GM12801 (cell line): ENCODE data around the gene IER3.

Experiments
- TF ChIP-seq, protein P1 (sequence below): IDR thresholded peaks from one replicate; pipeline ENCODE4 v1.5.1; 2011; ENCODE audit warnings: control low read depth; ENCODE audit not compliant: insufficient read length; ENCODE audit errors: extremely low read depth

IER3 gene

DNA sequence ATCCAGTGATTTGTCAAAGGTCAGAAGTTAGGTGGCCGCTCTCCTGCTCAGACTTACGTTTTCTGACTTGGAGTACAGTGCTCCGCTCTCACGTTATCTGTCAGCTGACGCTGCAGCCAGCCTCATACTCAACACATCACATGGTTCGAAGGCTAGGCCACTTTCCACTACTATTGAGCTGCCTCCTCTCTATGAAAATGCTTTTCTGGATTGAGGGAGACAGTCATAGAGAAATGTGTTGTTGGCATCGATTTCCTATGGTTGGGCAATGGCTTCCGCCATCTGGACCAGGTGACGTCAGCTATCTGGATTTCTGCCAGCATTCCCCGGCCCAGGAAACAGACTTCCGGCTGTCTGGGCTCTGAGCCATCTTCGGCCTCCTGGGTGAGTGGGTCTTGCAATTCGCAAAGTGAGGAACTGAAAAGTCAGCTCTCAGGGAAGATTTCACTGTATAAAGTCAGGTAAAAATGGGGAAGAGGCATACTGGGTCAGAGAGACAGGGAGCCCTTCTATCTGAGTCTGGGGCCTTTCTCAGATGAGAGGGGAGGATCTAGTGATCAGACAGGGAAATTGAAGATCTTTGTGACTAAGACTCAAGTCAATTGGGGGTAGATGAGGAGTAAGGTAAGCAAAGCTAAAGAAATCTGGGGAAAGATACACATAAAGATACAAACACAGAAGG is 37.5 kb upstream of the IER3 start:
- TF ChIP-seq, protein P1, sequence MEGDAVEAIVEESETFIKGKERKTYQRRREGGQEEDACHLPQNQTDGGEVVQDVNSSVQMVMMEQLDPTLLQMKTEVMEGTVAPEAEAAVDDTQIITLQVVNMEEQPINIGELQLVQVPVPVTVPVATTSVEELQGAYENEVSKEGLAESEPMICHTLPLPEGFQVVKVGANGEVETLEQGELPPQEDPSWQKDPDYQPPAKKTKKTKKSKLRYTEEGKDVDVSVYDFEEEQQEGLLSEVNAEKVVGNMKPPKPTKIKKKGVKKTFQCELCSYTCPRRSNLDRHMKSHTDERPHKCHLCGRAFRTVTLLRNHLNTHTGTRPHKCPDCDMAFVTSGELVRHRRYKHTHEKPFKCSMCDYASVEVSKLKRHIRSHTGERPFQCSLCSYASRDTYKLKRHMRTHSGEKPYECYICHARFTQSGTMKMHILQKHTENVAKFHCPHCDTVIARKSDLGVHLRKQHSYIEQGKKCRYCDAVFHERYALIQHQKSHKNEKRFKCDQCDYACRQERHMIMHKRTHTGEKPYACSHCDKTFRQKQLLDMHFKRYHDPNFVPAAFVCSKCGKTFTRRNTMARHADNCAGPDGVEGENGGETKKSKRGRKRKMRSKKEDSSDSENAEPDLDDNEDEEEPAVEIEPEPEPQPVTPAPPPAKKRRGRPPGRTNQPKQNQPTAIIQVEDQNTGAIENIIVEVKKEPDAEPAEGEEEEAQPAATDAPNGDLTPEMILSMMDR, result no peak

DNA sequence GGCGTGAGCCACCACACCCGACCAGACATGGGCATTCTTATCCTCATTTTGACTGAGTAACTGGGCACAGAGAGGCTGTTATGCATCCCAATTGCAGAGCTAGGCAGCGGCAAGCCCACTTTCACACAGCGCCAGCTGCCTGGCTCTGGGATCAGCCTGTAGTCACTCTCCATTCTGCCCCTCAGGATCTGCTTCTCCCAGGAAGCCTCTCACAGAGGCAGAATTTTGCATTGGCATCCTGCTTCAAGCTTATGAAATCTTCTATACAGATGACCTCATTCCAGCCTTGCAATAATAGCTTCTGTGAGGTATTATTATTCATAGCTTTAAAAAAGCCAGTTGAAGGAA is 37.0 kb upstream of the IER3 start:
- TF ChIP-seq, protein P1, result no peak

DNA sequence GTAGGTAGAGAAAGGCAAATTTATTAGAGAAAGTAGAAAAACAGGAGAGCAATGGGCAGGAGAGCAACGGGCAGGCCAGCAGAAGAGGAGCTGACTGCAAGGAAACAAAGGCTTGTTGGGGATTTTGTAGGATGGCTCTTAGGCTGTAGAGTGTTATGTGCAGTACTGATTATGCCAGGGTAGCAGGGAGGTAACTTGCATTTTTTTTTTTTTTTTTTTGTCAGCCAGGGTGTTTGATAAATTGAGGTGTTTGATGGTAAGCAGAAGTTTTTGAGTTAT is 36.2 kb upstream of the IER3 start:
- TF ChIP-seq, protein P1, result no peak

DNA sequence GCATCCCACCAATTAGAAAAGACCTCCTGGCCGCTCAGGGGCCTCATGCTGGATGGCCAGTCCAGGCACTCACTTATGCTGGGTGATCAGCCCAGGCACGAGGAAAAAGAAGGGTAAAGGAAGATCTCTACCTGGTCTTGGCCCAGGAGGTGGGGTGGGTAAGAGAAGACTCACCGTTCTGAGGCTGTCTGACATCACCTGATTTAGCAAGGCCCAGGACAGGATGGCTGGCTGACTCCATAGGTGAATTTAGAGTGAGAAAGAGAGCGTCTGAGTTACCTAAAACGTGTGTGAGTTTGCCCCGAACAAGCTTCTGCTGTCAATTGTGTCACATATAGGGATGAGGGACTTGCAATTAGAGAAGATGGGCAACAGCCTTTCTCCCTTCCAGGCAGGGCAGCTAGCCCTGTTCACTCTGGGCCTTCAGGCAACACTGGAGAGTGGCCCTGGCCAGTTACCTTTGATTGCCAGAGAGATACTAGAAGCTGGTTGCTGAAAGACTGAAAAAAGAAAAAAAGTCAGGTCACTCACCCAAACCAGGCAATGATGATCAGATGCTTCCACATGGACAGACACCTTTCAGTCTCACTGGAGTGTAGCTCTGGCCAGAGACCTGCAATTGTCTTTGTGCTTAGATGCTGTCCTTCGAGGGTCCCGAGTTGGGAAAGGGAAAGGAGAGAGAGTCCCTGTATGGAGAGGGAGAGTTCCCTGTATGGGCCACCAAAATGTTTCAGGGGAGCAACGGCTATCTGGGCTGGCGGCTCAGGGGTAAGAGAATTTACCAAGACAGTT is 35.7 kb upstream of the IER3 start:
- TF ChIP-seq, protein P1, result no peak

DNA sequence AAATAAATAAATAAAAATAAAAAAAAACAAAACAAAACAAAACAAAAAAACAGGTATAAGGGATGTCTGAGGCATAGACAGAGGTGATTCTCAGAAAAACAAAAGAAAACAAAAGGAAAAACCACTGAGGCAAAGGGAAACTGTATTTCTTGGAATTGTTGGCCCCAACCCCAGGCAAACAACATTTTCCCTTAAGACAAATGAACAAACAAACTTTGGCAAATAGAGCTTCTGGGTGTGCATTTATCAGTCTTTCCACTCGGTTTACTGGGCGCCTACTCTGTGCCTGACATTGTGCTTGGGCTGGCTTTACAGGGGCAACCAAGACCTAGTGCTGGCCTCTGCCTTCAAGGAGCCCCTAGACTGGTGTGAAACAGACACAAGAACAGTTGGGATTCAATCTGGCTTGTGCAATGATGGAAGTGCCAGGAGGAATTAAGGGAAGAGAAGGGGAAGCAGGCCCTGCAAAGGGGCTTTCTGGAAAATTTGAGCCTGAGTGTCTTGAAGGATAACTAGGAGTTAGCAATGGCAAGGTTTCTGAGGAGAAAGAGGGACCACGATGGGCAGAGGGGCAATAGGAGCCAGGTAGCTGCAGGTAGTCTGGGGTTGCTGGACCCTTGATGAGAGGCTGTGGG is 33.8 kb upstream of the IER3 start:
- TF ChIP-seq, protein P1, result no peak

DNA sequence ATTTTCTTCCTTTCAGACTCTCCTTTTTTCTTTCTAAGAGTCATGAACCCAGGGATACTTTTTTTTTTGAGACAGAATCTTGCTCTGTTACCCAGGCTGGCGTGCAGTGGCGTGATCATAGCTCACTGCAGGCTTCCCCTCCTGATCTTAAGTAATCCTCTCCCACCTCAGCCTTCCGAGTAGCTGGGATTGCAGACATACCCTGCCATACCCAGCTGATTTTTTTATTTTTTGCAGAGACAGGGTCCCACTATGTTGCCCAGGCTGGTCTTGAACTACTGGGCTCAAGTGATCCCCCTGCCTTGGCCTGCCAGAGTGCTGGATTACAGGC is 32.8 kb upstream of the IER3 start:
- TF ChIP-seq, protein P1, result no peak

DNA sequence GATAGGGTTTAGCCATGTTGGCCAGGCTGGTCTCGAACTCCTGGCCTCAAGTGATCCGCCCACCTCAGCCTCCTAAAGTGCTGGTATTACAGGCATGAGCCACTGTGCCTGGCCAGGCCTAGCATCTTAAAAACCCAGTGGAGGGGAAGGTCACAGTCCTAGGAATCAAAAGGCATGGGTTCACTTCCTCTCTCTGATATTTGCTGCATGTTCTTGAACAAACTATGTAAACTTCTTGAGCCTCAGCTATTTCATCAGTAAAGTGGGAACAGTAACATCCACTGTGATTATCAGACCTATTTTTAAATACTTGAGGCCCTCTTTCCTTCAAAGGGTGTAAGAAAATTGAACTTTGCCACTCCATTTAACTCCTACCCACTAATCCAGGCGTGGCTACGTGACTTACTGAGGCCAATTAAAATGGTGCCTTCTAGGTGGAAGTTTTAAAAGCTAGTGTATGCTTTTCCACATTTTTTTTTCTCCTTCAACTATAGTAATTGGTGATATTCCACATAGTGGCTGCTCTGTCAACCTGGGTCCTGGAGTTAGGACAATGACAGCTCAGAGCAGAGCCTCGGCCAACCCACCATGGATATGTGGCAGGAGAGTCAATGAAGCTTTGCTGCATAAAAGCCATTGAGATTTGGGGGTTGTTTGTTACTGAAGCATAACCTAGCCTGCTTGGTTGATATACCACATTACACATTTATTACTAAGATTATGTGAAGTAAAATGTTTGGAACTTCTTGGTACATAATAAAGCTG is 32.2 kb upstream of the IER3 start:
- TF ChIP-seq, protein P1, result no peak
